Right atrium auricular region (tissue), 2 donors: ENCODE results near the gene TAOK3. TPM values are rescaled to one million over a fixed set of nuclear protein-coding genes. Genes with fewer than 3 reads are reported as not detected.

Source experiments
- DNase-seq: peaks from one replicate; pipeline ENCODE4 v3.0.0-alpha.2; 2019; ENCODE audit warnings: low spot score
- H3K27ac ChIP-seq, 2 donors: fragments of 200-600 bp; sonication (generic); 1 replicate in 1 of 2; 2 replicates in 1 of 2; pipeline ENCODE4 v1.5.1; 2016 to 2019
- H3K27me3 ChIP-seq, 2 donors: fragments of 200-600 bp; sonication (generic); one replicate each; pipeline versions ENCODE4 v1.5.1 to v1.6.0; 2017 to 2019
- H3K36me3 ChIP-seq: fragments of 200-600 bp; sonication (generic); one replicate; pipeline ENCODE4 v1.5.1; 2016
- H3K4me1 ChIP-seq, 2 donors: fragments of 200-600 bp; sonication (generic); one replicate each; pipeline versions ENCODE4 v1.5.1 to v1.6.0; 2017 to 2019
- H3K4me3 ChIP-seq, 2 donors: fragments of 200-600 bp; sonication (generic); 1 replicate in 1 of 2; 2 replicates in 1 of 2; pipeline ENCODE4 v1.5.1; 2017 to 2019; ENCODE audit warnings: mild to moderate bottlenecking in 1 of 2, moderate library complexity in 1 of 2
- H3K9me3 ChIP-seq, 2 donors: fragments of 200-600 bp; sonication (generic); one replicate each; pipeline ENCODE4 v1.5.1; 2019
- total RNA-seq, 2 donors: library from RNA; depleted of rRNA; stranded (reverse); fragments of >200 nt; gene quantifications; one replicate each; pipeline ENCODE4 v1.1.0, GENCODE V29; 2016
- TF ChIP-seq, protein P1 (sequence below), 2 donors: fragments of 200-600 bp; sonication (generic); IDR thresholded peaks; one replicate each; pipeline ENCODE4 v1.5.1; 2019; ENCODE audit warnings: antibody characterized with exemption in 2 of 2

TAOK3 gene
- total RNA-seq, 2 donors from 2014 or later: 18.1 to 21.1 TPM

DNA sequence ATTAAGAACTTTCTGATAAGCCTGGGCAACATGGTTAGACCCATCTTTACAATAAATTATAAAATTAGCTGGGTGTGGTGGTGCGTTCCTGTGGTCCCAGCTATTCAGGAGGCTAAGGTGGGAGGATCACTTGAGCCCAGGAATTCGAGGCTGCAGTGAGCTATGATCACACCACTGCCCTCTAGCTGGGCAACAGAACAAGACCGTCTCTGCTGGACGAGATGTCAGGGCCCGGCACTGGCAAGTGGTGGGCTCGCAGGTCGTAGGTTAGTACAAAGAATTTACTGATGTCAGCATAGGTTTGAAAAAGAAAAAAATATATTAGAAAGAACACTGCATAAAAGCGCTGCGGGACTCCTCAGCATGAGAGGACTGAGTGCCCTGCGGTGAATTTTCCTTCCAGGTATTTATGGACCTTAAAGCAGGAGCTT, 253.2 kb downstream of the TAOK3 start:
- H3K36me3 ChIP-seq: no peaks in the 10 kb centered on the region

DNA sequence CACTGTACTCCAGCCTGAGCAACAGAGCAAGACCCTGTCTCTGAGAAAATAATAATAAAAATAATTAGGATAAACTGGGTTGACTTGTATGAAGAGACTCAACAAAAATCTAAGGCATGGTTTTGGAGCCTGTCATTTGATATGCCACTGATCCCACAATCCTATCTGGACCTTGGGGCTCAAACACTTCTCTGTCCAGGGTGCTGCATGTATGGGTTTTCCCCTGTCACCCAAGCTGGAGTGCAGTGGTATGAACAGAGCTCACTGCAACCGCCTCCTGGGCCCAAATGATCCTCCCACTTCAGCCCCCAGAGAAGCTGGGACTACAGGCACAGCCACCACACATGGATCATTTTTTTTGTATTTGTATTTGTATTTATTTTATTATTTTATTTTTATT, 263.6 kb downstream of the TAOK3 start:
- no peak overlapping the region for H3K27ac ChIP-seq
- no peaks in the 10 kb centered on the region for H3K9me3 ChIP-seq
- H3K4me3 ChIP-seq: no peak overlapping the region
- no peak for DNase-seq
- H3K27me3 ChIP-seq: no peaks in the 10 kb centered on the region
- TF ChIP-seq, protein P1, sequence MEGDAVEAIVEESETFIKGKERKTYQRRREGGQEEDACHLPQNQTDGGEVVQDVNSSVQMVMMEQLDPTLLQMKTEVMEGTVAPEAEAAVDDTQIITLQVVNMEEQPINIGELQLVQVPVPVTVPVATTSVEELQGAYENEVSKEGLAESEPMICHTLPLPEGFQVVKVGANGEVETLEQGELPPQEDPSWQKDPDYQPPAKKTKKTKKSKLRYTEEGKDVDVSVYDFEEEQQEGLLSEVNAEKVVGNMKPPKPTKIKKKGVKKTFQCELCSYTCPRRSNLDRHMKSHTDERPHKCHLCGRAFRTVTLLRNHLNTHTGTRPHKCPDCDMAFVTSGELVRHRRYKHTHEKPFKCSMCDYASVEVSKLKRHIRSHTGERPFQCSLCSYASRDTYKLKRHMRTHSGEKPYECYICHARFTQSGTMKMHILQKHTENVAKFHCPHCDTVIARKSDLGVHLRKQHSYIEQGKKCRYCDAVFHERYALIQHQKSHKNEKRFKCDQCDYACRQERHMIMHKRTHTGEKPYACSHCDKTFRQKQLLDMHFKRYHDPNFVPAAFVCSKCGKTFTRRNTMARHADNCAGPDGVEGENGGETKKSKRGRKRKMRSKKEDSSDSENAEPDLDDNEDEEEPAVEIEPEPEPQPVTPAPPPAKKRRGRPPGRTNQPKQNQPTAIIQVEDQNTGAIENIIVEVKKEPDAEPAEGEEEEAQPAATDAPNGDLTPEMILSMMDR (IDR thresholded peaks at IDR 0.05): no peak
- H3K36me3 ChIP-seq: no peaks in the 10 kb centered on the region
- no peaks in the 10 kb centered on the region for H3K4me1 ChIP-seq

More for the DNA sequence above, 253.2 kb downstream of the TAOK3 start:
- DNase-seq: no peak
- H3K27me3 ChIP-seq: no peaks in the 10 kb centered on the region
- no peak overlapping the region for H3K4me3 ChIP-seq
- peaks cover 0 to 9% of the 10 kb centered on the region in 2 donors for H3K4me1 ChIP-seq
- no peak overlapping the region for H3K27ac ChIP-seq
- H3K9me3 ChIP-seq: no peaks in the 10 kb centered on the region
- TF ChIP-seq, protein P1 (IDR thresholded peaks at IDR 0.05): no peak

DNA sequence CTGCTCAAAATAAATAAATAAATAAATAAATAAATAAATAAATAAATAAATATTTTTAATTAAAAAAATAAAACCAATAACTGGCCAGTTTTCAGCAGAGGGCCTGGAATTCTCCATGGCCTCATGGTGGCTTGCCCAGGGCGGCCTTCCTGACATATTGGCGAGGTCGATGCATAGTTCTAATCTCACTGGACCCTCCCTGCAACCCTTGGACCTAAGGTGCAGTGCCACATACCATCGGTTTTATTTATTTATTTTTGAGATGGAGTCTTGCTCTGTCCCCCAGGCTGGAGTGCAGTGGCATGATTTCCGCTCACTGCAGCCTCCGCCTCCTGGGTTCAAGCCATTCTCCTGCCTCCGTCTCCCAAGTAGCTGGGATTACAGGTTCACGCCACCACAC, 265.0 kb downstream of the TAOK3 start:
- no peaks in the 10 kb centered on the region for H3K9me3 ChIP-seq
- H3K27me3 ChIP-seq: no peaks in the 10 kb centered on the region
- H3K4me1 ChIP-seq: peaks cover 0 to 4% of the 10 kb centered on the region in 2 donors
- TF ChIP-seq, protein P1 (IDR thresholded peaks at IDR 0.05): no peak
- no peak for DNase-seq
- H3K27ac ChIP-seq: no peak overlapping the region
- no peaks in the 10 kb centered on the region for H3K36me3 ChIP-seq
- H3K4me3 ChIP-seq: no peak overlapping the region

DNA sequence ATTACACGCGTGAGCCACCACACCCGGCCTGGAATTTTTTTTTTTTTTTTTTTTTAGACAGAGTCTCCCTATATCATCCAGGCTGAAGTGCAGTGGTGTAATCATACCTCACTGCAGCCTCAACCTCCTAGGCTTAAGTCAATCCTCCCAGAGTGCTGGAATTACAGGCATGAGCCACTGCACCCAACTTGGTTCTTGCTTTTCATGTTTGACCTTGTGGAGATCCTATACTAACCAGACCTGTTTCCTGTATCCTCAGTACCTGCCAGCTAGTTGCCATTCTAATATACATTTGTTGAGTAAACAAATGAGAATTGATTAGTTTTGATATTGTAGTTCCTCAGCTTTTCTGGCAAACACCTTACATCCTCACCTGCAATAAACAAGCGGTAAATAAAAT, 265.7 kb downstream of the TAOK3 start:
- H3K4me3 ChIP-seq: no peak overlapping the region
- no peaks in the 10 kb centered on the region for H3K36me3 ChIP-seq
- no peaks in the 10 kb centered on the region for H3K27me3 ChIP-seq
- peaks cover 0 to 10% of the 10 kb centered on the region in 2 donors for H3K4me1 ChIP-seq
- H3K27ac ChIP-seq: no peak overlapping the region
- TF ChIP-seq, protein P1 (IDR thresholded peaks at IDR 0.05): no peak
- no peaks in the 10 kb centered on the region for H3K9me3 ChIP-seq
- DNase-seq: no peak

DNA sequence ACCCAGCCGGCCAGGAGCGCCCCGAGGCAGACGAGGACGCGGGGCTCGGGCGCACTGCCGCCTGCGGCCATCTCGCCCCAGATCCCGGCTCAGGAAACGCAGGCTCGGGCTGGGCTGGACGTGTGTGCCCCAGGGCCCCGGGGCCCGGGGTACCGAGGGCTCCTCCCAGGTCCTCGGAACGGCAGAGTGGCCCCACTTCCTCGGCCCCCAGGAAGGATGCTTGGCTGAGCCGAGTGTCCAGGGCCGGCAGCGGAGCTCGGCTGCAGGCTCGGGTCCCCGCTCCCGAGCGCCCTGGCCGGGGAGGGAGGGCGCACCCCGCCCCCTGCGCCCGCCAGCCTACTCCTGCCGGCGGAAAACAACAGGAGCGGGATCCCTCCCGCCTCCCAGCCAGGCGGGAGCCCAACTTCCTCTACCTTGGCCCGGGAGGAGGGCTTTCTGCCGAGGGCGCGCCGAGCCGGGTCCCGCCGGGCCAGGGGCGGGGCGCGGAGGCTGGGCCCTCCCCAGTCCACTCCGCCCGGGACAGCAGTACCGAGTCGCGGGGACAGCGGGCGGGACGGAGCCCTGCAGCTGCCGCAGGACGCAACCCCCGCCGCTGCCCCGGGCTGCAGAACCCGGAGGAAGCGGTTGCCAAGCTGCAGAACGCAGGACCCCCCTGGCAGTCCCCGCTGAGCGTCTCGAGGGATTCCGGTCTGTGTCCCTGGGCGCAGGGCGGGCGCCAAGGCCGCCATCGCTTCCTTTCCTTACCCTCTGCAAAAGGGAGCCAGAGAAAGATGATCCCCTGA, 268.9 kb downstream of the TAOK3 start, which contains the start of gene VSIG10:
TSS of gene VSIG10 (minus strand) at position 411 of the 782 bp plus-strand sequence. CDS start at position 71, 340 bp downstream.
- no peaks in the 10 kb centered on the region for H3K27me3 ChIP-seq
- peak; percentile 61 for DNase-seq
- H3K4me3 ChIP-seq: peak within 1 kb of the TSS; percentile 60 to 92
- H3K27ac ChIP-seq: peak within 1 kb of the TSS; percentile 78 to 85
- H3K4me1 ChIP-seq: peaks cover 0 to 10% of the 10 kb centered on the region in 2 donors
- H3K36me3 ChIP-seq: no peaks in the 10 kb centered on the region
- TF ChIP-seq, protein P1 (IDR thresholded peaks at IDR 0.05): no peak
- H3K9me3 ChIP-seq: no peaks in the 10 kb centered on the region
